Endothelial cell of umbilical vein (primary cell): ENCODE measurements around the gene KLHL25. TPM values are rescaled to one million over a fixed set of nuclear protein-coding genes. Genes with fewer than 3 reads are reported as not detected.

Experiments
- BruUV-seq: library from RNA; stranded (reverse); fragments of 400-500 nt; replicated peaks from 2 replicates; lab custom pipeline; 2021; lab: Mats Ljungman, UMichigan
- CTCF ChIA-PET: fragments of 300-600, 350-600 bp; sonication (Branson Sonifier 250); formaldehyde crosslinking; loops from one replicate; lab custom pipeline; 2021; ENCODE audit warnings: antibody characterized with exemption, inconsistent platforms; lab: Charles Lee
- POLR2A ChIA-PET: fragments of 300-600, 350-600 bp; sonication (Branson Sonifier 250); formaldehyde crosslinking; loops from one replicate; lab custom pipeline; 2021; ENCODE audit warnings: antibody characterized with exemption, inconsistent platforms; lab: Charles Lee
- DNase-seq: peaks from one replicate; pipeline ENCODE4 v3.0.0-alpha.2; 2011; ENCODE audit warnings: low read depth, low spot score
- FAIRE-seq: peaks from 2 replicates; lab custom pipeline; 2011; peaks lifted over from hg19 to GRCh38; lab: Jason Lieb, UNC
- H2AFZ ChIP-seq: 2 replicates; pipeline ENCODE4 v1.6.0; 2012; ENCODE audit warnings: low read depth, low read length, control low read depth, inconsistent platforms
- H3K27ac ChIP-seq: 2 replicates; pipeline ENCODE4 v1.5.1; 2011; ENCODE audit warnings: low read depth, mild to moderate bottlenecking, control low read depth, low read length, moderate library complexity; ENCODE audit not compliant: insufficient read depth
- H3K27me3 ChIP-seq, 2 experiments: 2 replicates each; pipeline versions ENCODE4 v1.6.0 to v1.6.1; 2011; ENCODE audit warnings: low read length in 2 of 2, mixed read lengths in 1 of 2; ENCODE audit not compliant: control insufficient read depth in 2 of 2, insufficient read depth in 2 of 2
- H3K36me3 ChIP-seq, 2 experiments: 2 replicates in 1 of 2; 3 replicates in 1 of 2; pipeline ENCODE4 v1.5.1; 2011; ENCODE audit warnings: low read length in 2 of 2, mild to moderate bottlenecking in 1 of 2, moderate library complexity in 1 of 2; ENCODE audit not compliant: control insufficient read depth in 2 of 2, insufficient read depth in 2 of 2; ENCODE audit errors: extremely low read depth in 1 of 2
- H3K4me1 ChIP-seq: 3 replicates; pipeline ENCODE4 v1.5.1; 2011; ENCODE audit warnings: mild to moderate bottlenecking, low read length; ENCODE audit not compliant: control insufficient read depth, insufficient read depth; ENCODE audit errors: extremely low read depth
- H3K4me2 ChIP-seq: 2 replicates; pipeline ENCODE4 v1.6.1; 2011; ENCODE audit warnings: low read length, control low read depth, mixed read lengths; ENCODE audit not compliant: insufficient read depth
- H3K4me3 ChIP-seq, 3 experiments: fragments of 200-600 bp in 1 of 3; sonication (generic), shearing (Covaris generic) in 1 of 3; replicated peaks in 1 of 3; 2 replicates each; pipeline ENCODE4 v1.5.1; 2011 to 2016; ENCODE audit warnings: control low read depth in 3 of 3, low read length in 3 of 3, mild to moderate bottlenecking in 2 of 3, inconsistent platforms in 1 of 3, low read depth in 1 of 3, moderate library complexity in 1 of 3; ENCODE audit not compliant: insufficient read depth in 1 of 3
- H3K79me2 ChIP-seq: 2 replicates; pipeline ENCODE4 v1.6.0; 2012; ENCODE audit warnings: low read length, inconsistent platforms; ENCODE audit not compliant: control insufficient read depth, insufficient read depth
- H3K9ac ChIP-seq: replicated peaks from 2 replicates; pipeline ENCODE3; 2011; ENCODE audit warnings: low read length, control low read depth; ENCODE audit not compliant: insufficient read depth; ENCODE audit errors: extremely low read depth
- H3K9me1 ChIP-seq: replicated peaks from 3 replicates; pipeline ENCODE4 v1.6.0; 2011; ENCODE audit warnings: mild to moderate bottlenecking, low read length; ENCODE audit not compliant: control insufficient read depth, insufficient read depth; ENCODE audit errors: extremely low read depth
- H3K9me3 ChIP-seq: replicated peaks from 2 replicates; pipeline ENCODE4 v1.5.1; 2012; ENCODE audit warnings: low read length, inconsistent platforms; ENCODE audit not compliant: control insufficient read depth, insufficient read depth
- H4K20me1 ChIP-seq: replicated peaks from 2 replicates; pipeline ENCODE3; 2011; ENCODE audit warnings: mild to moderate bottlenecking, low read length; ENCODE audit not compliant: control insufficient read depth, insufficient read depth; ENCODE audit errors: extremely low read depth
- CTCF ChIP-seq, 2 donors: IDR thresholded peaks; 1 replicate in 1 of 2; 2 replicates in 1 of 2; pipeline ENCODE4 v1.5.1; 2011; ENCODE audit warnings: low read length in 2 of 2, mild to moderate bottlenecking in 2 of 2, moderate library complexity in 2 of 2, control low read depth in 1 of 2, inconsistent platforms in 1 of 2, low read depth in 1 of 2; ENCODE audit not compliant: insufficient read depth in 1 of 2; ENCODE audit errors: extremely low read depth in 1 of 2
- EZH2 ChIP-seq: IDR thresholded peaks from 2 replicates; pipeline ENCODE4 v1.6.1; 2012; ENCODE audit warnings: borderline replicate concordance, low read depth, mild to moderate bottlenecking, moderate library complexity, low read length, inconsistent platforms; ENCODE audit not compliant: severe bottlenecking
- FOS ChIP-seq: IDR thresholded peaks from 2 replicates; pipeline ENCODE4 v1.6.1; 2011; ENCODE audit warnings: mild to moderate bottlenecking, low read length, moderate library complexity, borderline replicate concordance; ENCODE audit not compliant: insufficient read depth
- GATA2 ChIP-seq: IDR thresholded peaks from 2 replicates; pipeline ENCODE4 v1.7.0; 2011; ENCODE audit warnings: low read depth, mild to moderate bottlenecking, moderate library complexity, mixed read lengths, low read length; ENCODE audit not compliant: insufficient read length, insufficient read depth
- JUN ChIP-seq: IDR thresholded peaks from 2 replicates; pipeline ENCODE4 v1.6.1; 2011; ENCODE audit warnings: borderline replicate concordance, low read depth; ENCODE audit not compliant: insufficient read length, insufficient read depth
- MAX ChIP-seq: IDR thresholded peaks from 2 replicates; pipeline ENCODE4 v1.6.1; 2011; ENCODE audit not compliant: insufficient read depth, insufficient read length
- POLR2A ChIP-seq: IDR thresholded peaks from 2 replicates; pipeline ENCODE4 v1.6.1; 2012; ENCODE audit warnings: low read depth, mild to moderate bottlenecking, control low read depth, low read length
- POLR2AphosphoS5 ChIP-seq: IDR thresholded peaks from 2 replicates; pipeline ENCODE4 v1.6.1; 2012; ENCODE audit warnings: low read depth, mild to moderate bottlenecking, control low read depth, low read length, moderate library complexity; ENCODE audit not compliant: insufficient read depth
- dilution Hi-C: fragments of 300-500 bp; cut with MboI; formaldehyde crosslinking; loops from one replicate; pipeline ENCODE4 v1.15.0; 2019; ENCODE audit warnings: low sequenced_read_pairs; ENCODE audit not compliant: extremely low pct_ligation_motif_present
- intact Hi-C: fragments of 100-400 bp; cut with micrococcal nuclease; formaldehyde crosslinking; loops from one replicate; pipeline ENCODE4 v1.10.0; 2022
- polyA plus RNA-seq, 4 experiments: library from polyadenylated mRNA; depleted of rRNA in 3 of 4; stranded (reverse) in 3 of 4; unstranded in 1 of 4; fragments of >200 nt; gene quantifications; 2 replicates each; pipeline versions ENCODE4 v1.2.1 to v1.2.3, GENCODE V29; 2011 to 2012; ENCODE audit warnings: missing spikeins in 1 of 4
- total RNA-seq: library from RNA; stranded (reverse); gene quantifications from 2 replicates; pipeline ENCODE4 v1.2.3, GENCODE V29; 2021

The KLHL25 gene
- total and polyA plus RNA-seq, 2 donors (not counting 3 experiments of a cell fraction or from before 2014, with no cell fraction given), result 5.4 to 6.4 TPM

GRCh38 chr15:85781099-85781498 lies 13.6 kb downstream of the KLHL25 start:
- Histone ChIP-seq H3K27me3 (no peaks in the 10 kb centered on the region), H3K79me2 (no peaks in the 10 kb centered on the region), H3K4me3 (no peak overlapping the region), H3K9me3 (no peaks in the 10 kb centered on the region), H3K4me2 (no peak overlapping the region), H3K9me1 (no peaks in the 10 kb centered on the region), H3K27ac (no peak overlapping the region), H3K4me1 (peaks cover 8% of the 10 kb centered on the region), H4K20me1 (no peaks in the 10 kb centered on the region), H3K36me3 (no peaks in the 10 kb centered on the region), H2AFZ (no peak overlapping the region), H3K9ac (no peak overlapping the region)
- CTCF ChIA-PET, result no interaction called here
- DNase-seq (no peak), FAIRE-seq (no peak)
- POLR2A ChIA-PET, result no interaction called here
- BruUV-seq, result no TSS peak
- dilution Hi-C loops (no loop called here), intact Hi-C loops (no loop called here)
- TF ChIP-seq MAX (no peak), FOS (no peak), EZH2 (no peak), POLR2A (no peak), JUN (no peak), CTCF (IDR thresholded peaks at IDR 0.05; ENCODE audit: extremely low read depth in 1 of 2, insufficient read depth in 1 of 2, low read depth in 1 of 2, low read length in 2 of 2) (no peak), POLR2AphosphoS5 (no peak), GATA2 (no peak)
